Glomerular visceral epithelial cell (primary cell): Measurements from ENCODE around the gene CHRNA10.
A peak's percentile ranks its signal among the peaks of the same experiment; 100 is the strongest.
"Not testable (repeated sequence)": the region's sequence is repeated elsewhere in the genome, so short reads cannot be mapped to it uniquely, and the experiment has no call there.

Experiments
- DNase-seq: peaks from one replicate; pipeline ENCODE4 v3.0.0-alpha.2; 2016; ENCODE audit errors: extremely low spot score

CHRNA10 gene

DNA sequence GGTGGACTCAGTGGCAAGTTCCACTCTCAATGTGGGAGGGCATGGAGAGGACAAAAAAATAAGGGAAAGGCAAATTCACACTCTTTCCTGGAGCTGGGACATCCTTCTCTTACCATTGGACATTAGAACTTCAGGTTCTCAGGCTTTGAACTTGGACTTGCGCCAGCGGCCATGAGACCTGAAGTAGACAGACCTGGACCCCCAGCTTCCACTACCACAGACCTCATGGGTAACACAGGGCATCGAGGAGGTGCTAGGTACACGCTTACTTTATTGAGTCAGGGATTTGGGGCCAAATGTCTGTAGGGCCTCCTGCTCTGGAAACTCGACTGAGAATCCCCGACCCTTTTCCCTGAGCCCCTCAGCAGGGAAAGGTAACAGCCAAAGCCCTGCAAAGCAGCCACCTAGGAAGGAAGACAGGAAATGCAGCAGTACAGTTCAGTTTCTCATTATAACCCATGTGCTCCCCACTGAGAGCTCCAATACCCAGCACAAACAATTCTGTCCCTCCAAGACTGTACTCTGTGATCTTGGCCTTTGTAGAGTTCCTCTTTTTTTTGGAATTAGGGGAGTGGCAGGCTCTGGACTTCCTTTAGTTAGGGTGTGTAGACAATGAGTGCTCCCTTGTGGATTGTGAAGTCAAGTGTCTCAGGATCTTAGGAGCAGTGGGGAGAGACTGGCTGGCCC is 5.7 kb downstream of the CHRNA10 start:
- no peak for DNase-seq

DNA sequence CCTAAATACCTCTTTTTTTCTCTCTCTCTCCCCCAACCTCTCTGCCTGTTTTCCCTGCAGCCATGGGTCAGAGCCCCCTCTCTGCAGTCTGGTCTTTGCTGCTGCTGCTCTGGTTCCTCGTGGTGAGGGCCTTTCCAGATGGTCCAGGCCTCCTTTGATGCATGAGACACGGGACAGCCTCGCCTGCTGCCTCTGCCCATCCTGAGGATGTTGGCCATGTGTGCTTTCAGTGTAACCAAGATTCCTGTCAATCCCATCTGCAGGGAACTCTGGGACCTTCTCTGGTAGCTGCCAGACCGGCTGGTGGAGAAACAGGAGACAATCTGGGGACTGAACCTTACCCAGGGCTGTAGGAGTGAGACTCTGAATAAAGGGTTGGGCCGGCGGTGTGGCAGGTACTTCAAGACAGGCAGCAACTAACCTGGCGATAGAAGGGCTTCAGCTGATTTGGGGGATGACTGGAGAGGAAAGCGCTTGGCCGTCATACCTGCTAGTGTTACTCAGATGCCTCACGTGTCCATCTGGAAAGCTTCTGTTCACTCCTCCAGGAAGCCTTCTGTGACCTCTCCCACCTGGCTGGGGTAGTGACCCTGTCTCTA is 7.1 kb downstream of the CHRNA10 start:
- no peak for DNase-seq

DNA sequence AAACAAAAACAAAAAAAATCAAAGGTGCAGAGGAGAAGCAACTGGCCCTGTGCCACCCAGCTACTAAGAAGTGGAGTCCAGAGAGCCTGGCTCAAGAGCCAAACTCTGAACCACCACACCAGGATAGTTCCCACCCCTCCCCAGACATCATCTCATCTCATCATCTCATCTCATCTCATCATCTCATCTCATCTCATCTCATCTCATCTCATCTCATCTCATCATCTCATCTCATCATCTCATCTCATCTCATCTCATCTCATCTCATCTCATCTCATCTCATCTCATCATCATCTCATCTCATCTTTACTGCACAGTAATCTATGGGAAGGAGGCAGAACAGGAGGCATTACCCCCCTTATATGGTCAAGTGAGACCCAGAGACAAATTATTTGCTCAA is 8.3 kb downstream of the CHRNA10 start:
- no peak for DNase-seq

DNA sequence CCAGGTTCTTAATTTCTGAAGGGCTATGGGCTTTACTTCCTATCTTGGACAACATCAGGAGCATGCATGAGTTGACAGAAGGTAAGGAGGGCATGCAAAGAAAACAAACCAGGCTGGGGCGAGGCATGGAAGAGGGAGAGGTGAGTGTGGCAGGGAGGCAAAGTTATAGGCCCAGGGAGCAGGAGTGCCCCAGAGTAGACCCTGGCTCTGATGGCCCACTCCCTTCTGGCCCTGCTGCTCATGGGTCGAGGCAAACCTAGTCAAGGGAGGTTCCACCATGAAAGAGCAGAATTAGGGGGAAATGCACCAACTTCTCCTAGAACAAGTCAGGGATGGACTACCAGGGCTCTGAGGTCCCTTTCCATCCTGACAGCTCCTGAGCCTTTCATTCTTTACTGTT is 10.2 kb downstream of the CHRNA10 start:
- DNase-seq, result no peak

DNA sequence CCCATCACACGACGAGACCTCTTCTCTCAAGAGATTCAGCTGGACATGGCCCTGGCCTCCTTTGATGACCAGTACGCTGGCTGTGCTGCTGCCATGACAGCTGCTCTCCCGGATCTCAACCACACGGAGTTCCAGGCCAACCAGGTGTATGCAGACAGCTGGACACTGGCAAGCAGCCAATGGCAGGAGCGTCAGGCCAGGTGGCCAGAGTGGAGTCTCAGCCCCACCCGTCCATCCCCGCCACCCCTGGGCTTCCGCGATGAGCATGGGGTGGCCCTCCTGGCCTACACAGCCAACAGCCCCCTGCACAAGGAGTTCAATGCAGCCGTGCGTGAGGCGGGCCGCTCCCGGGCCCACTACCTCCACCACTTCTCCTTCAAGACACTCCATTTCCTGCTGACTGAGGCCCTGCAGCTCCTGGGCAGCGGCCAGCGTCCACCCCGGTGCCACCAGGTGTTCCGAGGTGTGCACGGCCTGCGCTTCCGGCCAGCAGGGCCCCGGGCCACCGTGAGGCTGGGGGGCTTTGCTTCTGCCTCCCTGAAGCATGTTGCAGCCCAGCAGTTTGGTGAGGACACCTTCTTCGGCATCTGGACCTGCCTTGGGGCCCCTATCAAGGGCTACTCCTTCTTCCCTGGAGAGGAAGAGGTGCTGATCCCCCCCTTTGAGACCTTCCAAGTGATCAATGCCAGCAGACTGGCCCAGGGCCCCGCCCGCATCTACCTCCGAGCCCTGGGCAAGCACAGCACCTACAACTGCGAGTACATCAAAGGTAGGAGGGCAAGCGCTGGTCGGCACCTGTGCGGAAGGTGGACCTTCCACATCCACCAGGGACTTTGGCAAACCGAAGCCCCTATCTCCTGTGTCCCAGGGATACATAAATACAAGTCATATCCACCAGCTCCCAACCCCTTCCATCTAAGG is 11.3 kb downstream of the CHRNA10 start:
- no peak for DNase-seq

DNA sequence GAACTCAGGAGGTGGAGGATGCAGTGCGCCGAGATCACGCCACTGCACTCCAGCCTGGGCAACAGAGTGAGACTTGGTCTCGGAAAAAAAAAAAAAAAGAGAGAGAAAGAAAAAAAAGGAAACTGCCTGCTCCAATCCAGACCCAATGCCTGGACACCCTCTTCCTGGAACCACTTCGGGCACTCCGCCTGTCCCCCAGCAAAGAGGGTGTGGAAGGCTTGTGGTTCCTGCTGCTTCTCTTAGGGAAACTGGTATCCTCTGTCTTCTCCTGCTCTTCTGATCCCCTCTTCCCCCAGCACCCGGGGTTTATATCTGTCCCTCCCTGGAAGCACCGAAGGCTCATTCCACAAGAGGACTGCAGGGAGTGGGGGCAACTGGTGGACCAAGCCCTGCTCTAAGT is 12.9 kb downstream of the CHRNA10 start:
- no peak for DNase-seq

DNA sequence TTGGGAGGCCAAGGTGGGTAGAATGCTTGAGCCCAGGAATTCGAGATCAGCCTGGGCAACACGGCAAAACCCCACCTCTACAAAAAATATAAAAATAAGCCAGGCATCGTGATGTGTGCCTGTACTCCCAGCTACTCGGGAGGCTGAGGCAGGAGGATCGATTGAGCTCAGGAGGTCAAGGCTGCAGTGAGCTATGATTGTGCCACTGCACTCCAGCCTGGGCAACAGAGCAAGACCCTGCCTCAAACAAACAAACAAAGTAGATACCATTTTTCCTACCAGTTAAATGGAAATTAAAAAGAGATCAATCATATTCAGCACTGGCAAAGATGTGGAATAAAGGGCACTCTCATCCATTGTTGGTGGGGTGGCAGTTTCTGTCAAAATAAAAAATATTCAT is 13.9 kb downstream of the CHRNA10 start:
- not testable (repeated sequence) for DNase-seq

DNA sequence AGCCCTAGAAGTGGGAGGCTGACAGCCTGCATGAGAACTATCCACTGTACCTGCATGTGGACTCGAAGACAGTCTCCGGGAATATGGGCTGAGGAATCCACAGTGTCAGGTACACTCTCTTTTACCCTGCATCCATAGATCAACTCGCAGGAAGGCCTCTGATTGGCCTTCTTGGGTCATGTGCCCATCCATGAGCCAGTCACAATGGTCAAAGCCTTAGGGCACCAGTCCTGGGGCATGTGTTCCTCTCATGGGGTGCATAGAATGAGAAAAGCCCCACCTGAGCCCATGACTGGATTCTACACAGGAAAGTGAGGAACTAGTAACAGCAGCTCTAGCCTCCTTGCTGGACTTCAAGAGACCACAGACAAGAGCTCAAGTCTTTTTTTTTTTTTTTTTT is 15.6 kb downstream of the CHRNA10 start:
- DNase-seq, result no peak

DNA sequence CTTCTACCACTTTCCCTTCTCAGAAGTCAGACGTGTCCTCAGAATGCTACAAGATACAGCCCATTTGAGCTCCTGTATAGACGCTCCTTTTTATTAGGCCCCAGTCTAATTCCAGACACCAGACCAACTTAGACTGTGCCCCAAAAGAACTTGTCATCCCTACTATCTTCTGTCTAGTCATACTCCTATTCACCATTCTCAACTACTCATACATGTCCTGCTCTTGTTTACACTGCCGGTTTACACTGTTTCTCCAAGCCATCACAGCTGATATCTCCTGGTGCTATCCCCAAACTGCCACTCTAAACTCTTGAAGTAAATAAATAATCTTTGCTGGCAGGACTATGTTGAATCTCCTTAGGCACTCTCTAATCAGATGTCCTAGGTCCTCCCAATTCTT is 18.7 kb downstream of the CHRNA10 start:
- DNase-seq, result not testable (repeated sequence)

DNA sequence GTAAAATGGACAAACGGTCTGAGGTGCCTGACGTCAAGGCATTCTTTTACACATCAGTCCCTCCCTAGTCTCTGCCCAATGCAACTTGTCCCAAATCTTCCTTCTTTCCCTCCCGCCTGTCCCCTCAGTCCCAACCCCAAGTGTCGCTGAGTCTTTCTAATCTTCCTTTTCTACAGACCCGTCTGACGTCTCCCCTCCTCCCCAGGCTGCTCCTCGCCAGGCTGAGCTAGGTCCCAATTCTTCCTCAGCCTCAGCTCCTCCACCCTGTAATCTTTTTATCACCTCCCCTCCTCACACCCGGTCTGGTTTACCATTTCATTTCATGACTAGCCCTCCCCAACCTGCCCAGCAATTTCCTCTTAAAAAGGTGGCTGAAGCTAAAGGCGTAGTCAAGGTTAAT is 21.8 kb downstream of the CHRNA10 start:
- DNase-seq, result not testable (repeated sequence)

DNA sequence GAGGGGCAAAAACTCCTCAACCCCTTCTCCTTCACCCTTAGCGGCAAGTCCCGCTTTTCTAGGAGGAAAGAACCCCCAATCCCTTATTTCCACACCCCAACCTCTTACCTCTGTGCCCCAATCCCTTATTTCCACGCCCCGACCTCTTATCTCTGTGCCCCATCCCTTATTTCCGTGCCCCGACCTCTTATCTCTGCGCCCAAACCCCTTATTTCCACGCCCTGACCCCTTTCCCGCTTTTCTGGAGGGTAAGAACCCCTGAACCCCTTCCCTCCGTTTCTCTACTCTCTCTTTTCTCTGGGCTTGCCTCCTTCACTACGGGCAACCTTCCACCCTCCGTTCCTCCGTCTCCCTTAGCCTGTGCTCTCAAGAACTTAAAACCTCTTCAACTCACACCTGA is 22.3 kb downstream of the CHRNA10 start:
- DNase-seq, result not testable (repeated sequence)

DNA sequence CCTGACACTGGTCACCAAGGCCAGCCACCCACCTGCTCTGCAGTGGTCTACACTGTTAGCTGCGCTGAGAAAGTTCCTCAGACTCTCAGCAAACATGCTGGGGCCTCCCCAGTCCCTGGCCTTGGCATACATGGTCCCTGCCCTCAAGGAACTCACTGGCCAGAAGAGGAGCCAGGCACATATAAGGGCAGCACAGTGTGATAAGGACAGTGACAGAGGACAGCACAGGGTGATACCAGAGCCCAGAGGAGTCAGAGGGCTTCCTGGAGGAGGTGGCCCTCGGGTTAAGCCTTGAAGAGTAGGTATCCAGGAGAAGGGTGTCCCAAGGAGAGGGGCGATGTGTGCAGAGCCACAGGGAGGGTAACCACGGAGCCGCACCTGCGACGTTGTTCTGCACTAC is 25.6 kb downstream of the CHRNA10 start:
- no peak for DNase-seq

DNA sequence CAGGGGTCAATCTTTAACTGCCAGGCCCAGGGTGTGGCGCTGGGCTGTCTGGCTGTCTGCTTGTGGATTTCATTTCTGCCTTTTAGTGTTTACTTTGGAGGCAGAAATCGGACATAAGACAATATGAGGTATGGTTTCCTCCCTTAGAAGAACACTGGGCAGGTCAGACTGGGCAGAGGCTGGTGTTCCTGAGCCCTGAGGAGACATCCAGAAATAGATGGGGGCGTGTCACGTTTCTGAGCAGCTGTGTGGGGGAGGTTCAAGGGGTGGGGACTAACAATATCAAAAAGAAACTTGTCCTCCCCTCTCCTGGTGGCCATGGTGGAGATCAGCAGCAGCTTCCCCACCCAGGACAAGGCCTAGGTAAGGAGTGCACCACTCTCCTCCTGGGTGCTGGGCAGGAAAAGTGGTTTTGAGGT is 26.4 kb downstream of the CHRNA10 start, which contains the start of gene ART1:
TSS of gene ART1 (plus strand) at position 312 of the 419 bp plus-strand sequence. CDS start 14,086 bp downstream, outside the sequence.
- no peak for DNase-seq

DNA sequence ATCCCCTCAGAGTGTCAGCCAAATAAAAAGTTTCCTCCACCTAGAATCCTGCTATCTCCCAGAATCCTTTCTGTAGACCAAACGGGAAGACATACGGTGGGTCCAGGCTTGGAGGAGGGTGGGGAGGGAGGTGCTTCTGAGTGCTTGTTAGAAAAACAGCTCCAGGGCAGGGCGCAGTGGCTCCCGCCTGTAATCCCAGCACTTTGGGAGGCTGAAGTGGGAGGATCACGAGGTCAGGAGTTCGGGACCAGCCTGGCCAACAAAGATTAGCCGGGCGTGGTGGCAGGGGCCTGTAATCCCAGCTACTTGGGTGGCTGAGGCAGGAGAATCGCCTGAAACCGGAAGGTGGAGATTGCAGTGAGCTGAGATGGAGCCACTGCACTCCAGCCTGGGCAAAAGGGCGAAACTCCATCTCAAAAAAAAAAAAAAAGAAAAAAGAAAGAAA is 28.1 kb downstream of the CHRNA10 start:
- not testable (repeated sequence) for DNase-seq

DNA sequence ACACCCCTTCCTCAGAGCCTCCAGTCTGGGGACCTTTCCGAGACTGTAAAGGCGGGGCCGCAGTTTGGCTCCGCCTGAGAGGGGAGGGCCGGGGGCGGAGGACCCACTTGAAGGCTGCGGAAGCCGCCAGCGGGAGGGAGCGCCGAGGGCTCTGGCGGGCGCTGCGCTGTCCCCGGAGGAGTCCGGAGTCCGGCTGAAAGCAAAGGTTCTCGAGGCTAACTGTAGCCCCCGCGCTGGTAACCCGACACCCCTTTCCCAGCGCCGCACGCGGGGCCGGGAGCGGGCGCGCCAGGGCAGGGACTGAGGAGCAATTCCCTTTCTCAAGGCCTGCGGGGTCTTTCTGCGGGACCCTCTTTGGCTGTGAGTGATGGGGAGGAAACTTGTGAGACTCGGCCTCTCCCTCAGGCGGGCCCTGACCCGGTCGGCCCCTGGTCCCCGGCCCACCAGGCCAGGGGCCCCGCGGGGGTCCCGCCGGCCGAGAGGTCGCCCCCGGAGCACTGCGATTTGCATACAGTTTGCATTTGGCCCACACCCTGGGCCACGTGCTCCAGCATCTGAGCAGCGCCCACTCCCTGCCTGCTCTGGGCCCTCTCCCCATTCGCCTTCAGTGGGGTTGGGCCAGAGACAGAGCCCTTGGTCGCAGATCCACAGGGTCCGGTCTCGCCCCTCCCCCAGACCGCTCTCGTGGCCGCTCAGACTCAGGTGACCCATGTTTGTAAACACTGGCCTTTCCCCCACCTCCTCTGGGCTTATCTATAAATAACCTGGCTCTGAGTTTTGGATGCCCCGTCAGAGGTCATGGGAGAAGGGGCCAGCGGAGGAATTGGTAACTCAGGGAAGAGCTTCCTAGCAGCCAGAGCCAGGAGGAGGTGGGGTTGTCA is 28.9 kb downstream of the CHRNA10 start:
- DNase-seq, result peak; percentile 80

DNA sequence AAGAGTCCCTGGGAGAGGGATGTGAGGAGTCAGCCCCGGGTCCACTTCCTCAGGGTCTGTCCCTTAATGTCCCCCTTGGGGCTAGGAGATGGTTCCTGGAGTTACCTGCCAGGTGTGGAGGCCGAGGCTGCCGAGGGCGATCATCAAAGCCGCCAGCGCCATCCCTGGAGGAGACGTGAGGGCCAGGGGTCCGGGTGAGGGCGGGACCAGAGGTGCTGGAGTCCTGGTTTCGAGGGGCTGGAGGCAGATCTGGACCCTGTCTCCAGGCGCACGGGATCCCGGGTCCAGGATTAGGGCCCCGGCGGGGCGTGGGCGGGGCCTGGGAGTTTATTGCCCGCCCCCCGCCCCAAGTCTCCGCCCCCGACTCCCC is 29.5 kb downstream of the CHRNA10 start, which contains the start of gene ART5:
TSS of gene ART5 (minus strand) at position 292 of the 370 bp plus-strand sequence. CDS start at position 162, 130 bp downstream.
- no peak for DNase-seq

DNA sequence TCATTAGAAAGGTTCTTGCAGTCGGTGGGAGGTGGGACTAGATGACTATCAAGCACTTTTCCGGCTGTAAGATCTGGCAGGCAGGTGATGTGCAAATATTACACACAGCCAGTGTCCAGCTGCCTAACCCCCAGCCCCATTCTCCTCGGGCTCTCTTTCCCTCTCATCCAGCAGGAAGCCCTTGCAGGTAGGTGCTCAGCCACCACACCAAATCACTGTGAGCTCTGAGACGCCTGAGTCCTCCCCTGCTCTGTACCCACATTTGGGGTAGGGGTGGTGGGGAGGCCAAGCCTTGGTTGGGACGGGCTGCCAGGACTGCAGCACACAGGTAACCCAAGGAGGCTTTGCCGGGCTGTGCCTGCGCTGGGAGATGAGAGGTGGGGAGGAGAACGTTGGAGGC is 30.0 kb downstream of the CHRNA10 start:
- no peak for DNase-seq

DNA sequence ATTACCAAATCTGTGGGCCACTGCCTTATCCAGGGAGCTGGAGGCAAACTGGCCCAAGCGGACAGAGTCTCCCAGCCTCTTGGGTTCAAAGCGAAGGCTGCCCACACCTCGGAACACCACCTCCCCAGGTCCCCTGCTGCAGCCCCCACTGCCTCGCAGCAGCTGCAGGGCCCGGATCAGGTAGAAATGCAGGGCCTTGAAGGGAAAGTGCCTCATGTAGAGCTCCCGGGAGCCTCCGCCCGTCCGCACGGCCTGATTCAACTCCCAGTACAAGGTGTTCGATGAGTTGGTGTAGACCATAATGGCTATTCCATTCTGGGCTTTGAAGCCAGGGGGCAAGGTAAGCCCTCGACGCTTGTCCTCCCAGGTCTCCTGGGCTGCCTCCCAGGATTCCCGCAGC is 31.3 kb downstream of the CHRNA10 start:
- DNase-seq, result no peak

DNA sequence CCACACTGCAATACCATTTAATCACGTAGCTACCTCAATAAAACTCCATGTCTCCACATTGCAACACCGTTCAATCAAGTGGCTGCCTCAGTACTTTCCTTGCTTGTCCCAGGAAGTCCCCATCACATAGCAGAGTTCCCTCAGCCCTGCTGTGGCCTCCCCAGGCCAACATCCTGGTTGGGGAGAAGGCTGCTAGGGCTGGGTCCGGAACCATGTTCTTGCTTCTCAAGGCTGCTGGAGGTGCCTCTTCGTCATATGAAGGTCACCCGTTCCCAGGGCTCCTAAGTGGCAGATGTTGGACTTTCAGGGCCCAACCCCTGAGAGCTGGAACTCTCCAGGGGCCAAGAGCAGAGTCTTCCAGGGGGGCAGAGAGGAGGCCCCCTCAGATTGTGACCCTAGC is 32.7 kb downstream of the CHRNA10 start:
- DNase-seq, result no peak

DNA sequence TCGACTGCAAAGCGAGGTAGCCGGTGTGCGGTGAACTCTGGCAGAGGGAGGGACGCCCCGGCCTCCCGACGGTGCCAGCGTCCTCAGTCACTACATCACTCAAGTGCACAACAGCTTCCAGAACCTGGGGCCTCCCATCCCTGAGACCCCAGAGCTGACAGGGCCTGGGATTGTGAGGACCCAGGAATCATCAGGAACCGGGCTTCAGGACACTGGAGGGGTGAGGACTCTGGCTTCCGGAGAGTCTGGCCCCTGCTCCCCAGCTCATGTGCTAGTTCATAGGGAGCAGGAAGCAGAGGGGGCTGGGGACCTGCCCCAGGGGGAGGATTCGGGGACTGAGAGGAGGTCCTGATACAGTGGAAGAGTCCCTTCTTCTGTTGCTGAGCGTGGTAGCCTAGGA is 34.0 kb downstream of the CHRNA10 start:
- no peak for DNase-seq

DNA sequence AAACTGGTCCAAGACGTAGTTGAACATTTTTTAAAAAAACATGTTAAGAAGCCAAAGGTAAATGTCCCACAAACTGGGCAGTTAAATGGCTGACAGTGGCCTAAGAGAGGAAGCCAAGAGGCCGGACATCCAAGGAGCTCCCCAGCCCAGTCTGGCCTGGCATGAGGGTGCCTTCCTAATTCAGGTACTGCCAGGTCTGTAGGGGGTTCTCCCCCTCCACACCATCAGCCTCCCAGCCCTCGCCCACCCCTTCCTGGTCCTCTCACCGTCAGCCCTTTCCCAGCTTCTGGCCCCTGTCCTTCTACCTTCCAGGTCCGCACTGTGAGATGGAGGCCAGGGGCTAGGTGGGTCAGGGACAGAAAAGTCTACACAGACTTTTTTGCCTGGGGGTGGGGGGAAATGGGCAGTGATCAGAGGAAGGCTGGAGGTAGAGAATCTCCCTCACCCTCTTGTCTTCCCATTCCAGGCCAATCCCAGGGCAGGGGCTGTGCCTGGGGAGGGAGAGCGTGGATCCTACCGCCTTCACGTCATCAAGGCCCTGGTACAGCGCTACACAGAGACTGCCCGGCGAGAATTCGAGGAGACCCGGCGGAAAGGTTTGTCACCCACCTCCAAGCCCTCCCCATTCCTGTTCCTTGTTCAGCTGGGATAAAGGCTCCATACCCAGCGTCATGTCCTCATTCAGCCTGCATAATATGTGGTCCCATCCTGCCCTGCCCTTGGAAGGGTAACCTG is 35.4 kb downstream of the CHRNA10 start:
- no peak for DNase-seq
